Activated CD4-positive, alpha-beta T cell treated with anti-CD3 and anti-CD28 coated beads for 48 hours (primary cell): Measurements from ENCODE around the gene B4GALT4.
"Not testable (repeated sequence)": the region's sequence is repeated elsewhere in the genome, so short reads cannot be mapped to it uniquely, and the experiment has no call there.

Experiments used
- DNase-seq: peaks from one replicate; pipeline ENCODE4 v3.0.0-alpha.2; 2020

Gene B4GALT4

DNA sequence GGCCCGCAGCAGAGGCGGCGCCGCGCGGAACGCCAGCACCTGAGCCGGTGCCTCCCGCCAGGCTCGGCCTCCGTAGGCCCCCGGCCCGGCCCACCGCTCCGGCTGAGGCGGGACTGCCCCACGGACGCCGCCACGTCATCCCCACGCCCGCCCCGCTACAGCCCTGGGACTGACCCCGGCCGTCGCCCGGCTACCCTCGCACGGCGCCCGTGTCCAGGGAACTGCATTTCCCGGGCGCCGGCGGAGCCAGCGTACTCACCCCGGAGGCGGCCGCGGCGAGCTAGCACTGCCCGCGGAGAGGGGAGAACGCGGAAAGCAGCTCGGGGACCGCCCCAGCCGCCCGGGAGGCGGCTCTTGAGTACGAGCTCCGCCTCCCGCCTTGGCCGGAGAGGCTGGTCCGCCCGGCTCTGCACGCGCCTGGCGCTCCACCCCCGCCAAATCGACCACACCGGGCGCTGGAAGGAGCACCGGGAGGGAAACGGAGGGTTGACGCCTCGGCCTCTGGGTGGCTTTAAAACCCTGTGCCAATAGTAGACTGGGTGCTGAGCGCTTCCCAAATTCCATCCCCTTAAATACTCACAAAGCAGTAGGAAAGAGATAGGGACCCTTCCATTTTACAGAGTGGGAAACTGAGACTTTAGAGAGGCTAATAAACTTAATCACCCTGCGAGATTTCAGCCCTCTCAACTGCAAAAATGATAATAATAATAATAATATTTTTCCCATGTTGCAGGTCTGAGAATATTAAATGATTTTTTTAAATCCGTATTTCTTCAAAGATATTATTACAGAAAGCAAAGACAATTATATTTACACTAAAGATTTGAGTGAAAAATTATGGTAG, at the start of gene B4GALT4:
TSS of gene B4GALT4 (minus strand) at position 288 of the 844 bp plus-strand sequence. CDS start 10,779 bp downstream, outside the sequence.
- peak; percentile 82 for DNase-seq

DNA sequence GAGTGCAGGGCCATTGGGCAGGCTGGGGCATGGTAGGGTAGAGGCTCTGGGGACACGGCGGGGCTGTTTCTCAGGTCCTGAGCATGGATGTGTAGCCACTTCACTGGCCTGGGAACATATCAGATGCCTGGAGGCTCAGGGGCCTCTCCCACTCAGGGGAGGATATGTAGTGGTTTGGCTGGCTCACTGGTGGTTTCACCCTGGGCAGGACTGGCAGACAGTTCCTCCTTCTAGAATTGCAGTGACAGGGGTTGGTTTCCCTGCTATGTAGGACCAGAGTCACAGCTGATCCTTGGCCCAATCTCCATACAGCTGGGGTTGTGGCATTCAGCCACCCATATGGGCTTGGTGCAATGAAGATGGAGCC, 48.7 kb upstream of the B4GALT4 start:
- DNase-seq = no peak

DNA sequence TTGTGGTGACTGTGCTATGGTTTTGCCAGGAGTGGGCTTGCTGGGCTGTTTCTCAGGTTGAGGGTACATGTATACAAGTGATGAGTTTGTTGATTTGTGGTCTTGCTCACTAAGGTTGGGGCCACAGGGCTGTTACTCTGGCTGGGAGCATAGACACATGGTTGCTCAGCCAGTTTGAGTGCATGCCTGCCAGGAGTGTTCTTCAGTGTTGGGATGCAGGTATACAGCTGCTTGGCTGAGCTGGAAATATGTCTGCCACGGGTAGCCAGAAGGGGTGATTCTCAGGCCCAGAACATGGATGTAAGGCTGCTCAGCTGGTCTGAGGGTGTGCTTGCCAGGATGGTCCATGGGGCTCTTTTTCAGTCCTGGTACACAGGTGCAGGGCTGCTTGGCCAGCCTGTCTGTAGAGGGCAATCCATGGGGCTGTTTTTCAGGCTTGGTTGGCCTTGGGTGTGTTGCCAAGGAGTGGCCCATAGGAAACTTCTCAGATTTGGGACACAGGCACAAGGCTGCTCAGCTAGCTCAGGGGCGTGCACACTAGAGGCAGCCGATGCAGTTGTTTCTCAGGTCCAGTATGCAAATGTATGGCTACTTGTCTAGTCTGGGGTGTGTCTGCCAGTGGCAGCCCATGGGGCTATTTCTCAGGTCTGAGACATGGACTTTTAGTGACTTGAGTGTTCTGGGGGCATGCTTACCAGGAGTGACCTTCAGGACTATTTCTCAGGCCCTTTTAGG, 48.2 kb upstream of the B4GALT4 start:
- no peak for DNase-seq

DNA sequence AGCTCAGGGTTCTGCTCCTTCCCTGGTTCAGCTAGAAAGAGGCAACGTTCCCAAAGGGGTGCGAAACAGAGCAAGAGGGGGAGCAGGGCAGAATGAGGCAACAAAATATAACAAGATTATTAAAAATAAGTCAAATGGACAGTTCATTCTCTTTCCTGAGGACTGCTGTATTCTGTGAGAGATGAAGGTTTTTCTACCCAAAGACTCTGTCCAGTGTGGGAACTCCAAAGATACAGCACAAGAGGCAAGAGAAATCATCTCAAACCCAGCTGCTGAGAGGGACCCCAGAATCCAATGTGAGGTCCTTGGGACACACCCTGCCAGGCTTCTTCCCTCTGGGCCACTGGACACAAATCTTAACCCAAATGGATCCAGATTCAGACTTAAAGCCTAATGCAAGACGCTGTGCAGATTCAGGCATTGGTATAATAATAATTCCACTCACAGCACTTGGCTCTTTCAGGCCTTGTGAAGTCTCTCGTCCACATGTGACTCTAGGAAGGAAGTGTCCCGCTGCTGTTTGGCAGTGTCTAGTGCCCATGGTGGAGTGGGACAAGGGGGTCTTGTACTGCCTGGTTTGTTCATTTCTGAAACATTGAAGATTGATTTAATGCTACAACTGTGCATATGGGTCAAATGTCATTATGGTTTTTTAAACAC, 39.0 kb upstream of the B4GALT4 start:
- no peak for DNase-seq

- no peak for DNase-seq
Observed at GRCh38 chr3:119279101-119279554, 38.5 kb upstream of the B4GALT4 start.

DNA sequence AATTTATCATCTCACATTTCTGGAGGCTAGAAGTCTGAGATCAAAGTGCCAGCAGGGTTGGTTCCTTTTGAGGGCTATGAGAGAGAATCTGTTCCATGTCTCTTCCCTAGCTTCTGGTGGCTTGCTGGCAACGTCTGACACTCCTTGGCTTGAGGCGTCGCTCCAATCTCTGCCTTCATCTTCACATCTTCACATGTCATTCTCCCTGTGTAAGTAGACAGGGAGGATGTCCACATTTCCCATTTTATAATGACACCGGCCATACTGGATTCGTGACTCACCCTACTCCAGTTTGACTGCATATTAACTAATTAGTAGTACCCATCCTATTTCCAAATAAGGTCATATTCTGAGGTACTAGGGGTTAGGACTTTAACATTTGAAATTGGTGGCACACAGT, 36.0 kb upstream of the B4GALT4 start:
- no peak for DNase-seq

DNA sequence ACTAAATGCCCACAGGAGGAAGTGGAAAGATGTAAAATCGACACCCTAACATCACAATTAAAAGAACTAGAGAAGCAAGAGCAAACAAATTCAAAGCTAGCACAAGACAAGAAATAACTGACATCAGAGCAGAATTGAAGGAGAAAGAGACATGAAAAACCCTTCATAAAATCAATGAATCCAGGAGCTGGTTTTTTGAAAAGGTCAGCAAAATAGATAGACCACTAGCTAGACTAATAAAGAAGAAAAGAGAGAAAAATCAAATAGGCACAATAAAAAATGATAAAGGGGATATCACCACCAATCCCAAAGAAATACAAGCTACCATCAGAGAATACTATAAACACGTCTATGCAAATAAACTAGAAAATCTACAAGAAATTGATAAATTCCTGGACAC, 29.5 kb upstream of the B4GALT4 start:
- not testable (repeated sequence) for DNase-seq

DNA sequence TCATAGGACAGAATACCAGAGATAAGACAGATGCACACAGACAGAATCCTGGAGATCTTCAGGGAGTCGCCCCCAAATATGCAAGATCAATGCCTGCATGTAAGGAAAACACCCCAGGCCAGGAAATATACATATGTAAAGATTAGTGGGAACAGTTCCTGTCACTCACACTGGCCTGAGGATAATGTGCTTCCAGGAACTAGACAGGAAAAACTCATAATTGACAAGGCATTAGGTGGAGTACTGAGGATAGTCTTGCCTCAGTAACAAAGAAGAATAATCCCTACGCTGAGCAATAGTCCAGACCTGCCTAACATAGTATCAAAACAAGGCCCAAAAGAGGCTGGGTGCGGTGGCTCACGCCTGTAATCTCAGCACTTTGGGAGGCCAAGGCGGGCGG, 20.4 kb upstream of the B4GALT4 start:
- DNase-seq = no peak

DNA sequence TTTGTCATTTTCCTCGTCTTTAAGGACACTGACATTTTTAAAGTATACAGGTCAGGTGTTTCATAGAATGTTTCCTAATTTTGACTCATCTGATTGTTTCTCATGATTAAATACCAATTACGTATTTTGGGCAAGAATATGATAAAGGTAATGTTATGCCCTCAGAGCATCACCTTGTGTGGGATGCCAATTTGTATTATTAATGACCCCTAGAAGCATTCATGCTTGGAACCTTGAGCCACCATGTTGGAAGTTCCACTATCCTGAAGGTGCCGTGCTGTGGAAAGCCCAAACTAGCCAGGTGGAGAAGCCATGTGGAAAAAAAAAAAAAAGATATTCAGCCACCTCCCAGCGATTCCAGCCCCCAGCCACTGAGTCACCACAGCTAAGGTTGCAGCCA, 19.1 kb upstream of the B4GALT4 start:
- DNase-seq = no peak

GRCh38 chr3:119258915-119259314, 18.2 kb upstream of the B4GALT4 start:
- no peak for DNase-seq

DNA sequence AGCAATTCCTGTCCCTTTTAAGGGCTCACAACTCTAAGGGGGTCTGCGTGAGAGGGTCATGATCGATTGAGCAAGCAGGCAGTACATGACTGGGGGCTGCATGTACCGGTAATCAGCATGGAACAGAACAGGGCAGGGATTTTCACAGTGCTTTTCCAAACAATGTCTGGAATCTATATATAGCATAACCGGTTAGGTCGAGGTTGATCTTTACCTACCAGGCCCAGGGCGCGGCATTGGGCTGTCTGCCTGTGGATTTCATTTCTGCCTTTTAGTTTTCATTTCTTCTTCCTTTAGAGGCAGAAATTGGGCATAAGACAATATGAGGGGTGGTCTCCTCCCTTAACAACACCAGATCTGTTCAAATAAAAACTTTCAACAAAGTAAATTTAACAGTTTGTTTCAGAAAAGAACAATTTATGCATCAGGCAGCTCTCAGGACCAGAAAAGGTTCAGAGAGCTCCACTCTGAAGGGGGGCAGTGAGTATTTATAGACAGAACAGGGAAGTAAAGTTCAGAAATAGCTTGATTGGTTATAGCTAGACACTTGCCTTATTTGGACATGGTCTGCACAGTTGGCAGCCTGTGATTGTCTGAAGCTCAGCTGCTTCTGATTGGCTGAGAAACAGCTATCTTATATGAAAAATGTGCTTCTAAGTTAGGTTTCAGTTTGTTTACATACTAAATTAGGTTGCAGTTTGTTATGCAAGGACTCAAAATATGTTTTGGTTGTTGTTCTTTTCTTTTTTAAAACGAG, 17.2 kb upstream of the B4GALT4 start:
- DNase-seq = no peak

DNA sequence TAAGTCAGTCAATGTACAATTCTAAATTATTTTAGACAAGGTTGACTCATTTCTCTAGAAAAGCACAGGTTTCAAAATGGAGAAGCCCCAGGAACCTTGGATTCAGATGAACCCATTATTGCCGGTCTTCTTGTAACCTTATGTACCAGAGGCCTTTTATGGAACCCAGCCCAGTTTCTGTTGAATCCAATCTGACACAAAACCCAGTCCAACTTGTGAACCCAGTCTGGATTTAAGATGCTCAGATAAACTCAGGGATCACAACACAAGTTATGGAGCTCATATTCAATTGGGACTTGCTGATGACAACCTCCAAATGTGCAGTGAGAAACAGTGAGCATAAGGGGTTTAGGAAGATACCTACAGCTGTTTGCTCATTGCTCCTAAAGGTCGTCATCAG, 16.4 kb upstream of the B4GALT4 start:
- no peak for DNase-seq

- DNase-seq = no peak
Observed at GRCh38 chr3:119255214-119255613, 14.5 kb upstream of the B4GALT4 start.

GRCh38 chr3:119245778-119246177, 5.1 kb upstream of the B4GALT4 start:
- no peak for DNase-seq

DNA sequence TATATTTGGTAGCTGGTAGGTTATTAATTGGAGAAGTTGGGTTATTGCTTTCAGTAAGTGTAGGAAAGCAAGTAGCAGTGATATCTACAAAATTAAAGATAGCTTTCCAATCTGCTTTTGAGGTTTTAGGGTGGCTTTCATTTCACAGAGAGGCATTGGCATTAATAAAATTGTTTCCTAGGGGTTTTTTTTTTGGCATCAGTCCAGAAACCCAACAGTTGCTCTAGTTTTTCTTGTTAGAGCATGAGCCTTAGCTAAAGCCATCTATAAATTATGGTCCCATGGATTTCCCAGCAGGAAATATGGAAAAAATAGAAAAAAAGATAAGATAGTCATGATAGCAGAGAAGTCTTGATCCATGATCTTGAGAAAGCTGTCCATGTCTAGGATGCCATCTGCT, 3.0 kb upstream of the B4GALT4 start:
- DNase-seq = no peak

- DNase-seq = not testable (repeated sequence)
Observed at GRCh38 chr3:119243058-119243529, 2.4 kb upstream of the B4GALT4 start.

- DNase-seq = not testable (repeated sequence)
Observed at GRCh38 chr3:119242387-119243057, 1.8 kb upstream of the B4GALT4 start.

GRCh38 chr3:119240101-119240590, 532 bp downstream of the B4GALT4 start:
- DNase-seq = peak; percentile 48

DNA sequence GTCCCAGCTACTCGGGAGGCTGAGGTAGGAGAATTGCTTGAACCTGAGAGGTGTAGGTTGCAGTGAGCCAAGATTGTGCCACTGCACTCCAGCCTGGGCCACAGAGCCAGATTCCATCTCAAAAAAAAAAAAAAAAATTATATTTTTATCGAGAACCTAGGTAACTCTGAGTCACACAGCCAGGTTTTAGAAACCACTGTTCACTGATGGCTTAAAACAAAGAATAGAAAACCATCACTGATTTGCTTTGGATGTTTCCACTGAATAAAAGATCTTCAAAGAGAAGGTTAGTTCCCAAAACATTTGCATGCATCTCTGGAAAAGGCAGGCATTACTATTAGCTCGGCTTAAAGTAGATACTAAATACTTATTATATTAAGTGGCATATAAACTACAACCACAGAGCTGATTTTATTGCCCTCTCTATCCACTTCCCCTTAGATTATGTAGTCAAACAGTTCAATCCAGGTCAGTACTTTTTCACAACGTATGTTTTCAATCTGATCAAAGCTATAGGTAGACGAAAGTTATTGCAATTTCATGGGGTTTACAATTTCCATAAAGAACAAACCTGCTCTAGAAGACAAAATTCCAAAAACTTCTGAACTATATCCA, 1.4 kb downstream of the B4GALT4 start:
- peak; percentile 11 for DNase-seq

DNA sequence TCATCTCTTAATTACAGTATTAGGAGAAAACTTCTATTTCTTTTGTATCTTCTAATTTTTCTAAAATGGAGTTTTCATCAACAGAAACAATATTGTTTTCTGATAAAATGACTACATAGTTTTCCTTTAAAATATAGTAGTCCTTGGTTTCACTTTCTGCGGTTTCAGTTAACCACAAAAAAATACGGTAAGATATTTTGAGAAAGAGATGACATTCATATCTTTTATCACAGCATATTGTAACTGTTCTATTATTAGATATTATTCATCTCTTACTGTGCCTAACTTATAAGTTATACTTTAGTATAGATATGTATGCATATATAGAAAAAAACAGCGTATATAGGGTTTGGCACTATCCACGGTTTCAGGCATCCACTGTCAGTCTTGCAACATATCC, 2.3 kb downstream of the B4GALT4 start:
- no peak for DNase-seq

GRCh38 chr3:119237299-119237698, 3.4 kb downstream of the B4GALT4 start:
- no peak for DNase-seq
